VCaP (cell line): Measurements from ENCODE around the gene PNPLA5.

Experiments used
- H3K27ac ChIP-seq: fragments of 450-650 bp; 2 replicates; pipeline ENCODE4 v1.5.1; 2017
- TF ChIP-seq, protein P1 (sequence below): fragments of 450-650 bp; conservative IDR thresholded peaks from 2 replicates; pipeline ENCODE4 v1.5.1; 2017; ENCODE audit warnings: mild to moderate bottlenecking, moderate library complexity

PNPLA5 gene

DNA sequence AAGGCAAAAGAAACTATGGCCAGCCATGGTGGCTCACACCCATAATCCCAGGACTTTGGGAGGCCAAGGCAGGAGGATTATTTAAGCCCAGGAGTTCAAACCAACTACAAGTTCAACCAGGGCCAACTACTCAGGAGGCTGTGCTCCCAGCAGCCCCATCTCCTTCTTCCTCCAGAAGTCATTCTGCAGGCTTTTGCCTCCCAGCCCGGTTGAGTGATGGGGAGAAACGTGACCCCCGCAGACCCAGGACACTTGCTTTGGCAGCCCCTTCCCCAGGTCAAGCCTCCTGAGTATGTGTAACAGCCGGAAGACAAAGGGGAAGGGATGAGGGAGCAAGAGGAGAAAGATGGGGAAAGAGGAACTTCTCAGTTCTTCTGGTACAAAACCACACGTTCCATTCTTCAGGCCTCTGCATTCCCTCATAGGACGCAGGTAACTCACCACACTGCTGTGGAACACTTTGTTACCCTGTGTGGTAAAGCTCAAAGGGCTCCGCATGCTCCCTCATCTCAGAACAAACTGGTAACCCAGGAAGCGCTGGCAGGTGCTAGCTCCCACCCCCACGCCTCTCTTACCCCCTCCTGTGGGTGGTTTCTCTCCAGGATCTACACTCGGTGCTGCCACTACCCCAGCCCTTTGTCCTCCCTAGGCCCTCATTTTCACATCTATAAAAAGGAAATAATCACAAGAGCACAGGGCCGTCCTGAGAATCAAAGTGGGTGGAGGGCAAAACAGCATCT is 33.5 kb downstream of the PNPLA5 start:
- TF ChIP-seq, protein P1, sequence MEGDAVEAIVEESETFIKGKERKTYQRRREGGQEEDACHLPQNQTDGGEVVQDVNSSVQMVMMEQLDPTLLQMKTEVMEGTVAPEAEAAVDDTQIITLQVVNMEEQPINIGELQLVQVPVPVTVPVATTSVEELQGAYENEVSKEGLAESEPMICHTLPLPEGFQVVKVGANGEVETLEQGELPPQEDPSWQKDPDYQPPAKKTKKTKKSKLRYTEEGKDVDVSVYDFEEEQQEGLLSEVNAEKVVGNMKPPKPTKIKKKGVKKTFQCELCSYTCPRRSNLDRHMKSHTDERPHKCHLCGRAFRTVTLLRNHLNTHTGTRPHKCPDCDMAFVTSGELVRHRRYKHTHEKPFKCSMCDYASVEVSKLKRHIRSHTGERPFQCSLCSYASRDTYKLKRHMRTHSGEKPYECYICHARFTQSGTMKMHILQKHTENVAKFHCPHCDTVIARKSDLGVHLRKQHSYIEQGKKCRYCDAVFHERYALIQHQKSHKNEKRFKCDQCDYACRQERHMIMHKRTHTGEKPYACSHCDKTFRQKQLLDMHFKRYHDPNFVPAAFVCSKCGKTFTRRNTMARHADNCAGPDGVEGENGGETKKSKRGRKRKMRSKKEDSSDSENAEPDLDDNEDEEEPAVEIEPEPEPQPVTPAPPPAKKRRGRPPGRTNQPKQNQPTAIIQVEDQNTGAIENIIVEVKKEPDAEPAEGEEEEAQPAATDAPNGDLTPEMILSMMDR, result no peak
- no peak overlapping the region for H3K27ac ChIP-seq

DNA sequence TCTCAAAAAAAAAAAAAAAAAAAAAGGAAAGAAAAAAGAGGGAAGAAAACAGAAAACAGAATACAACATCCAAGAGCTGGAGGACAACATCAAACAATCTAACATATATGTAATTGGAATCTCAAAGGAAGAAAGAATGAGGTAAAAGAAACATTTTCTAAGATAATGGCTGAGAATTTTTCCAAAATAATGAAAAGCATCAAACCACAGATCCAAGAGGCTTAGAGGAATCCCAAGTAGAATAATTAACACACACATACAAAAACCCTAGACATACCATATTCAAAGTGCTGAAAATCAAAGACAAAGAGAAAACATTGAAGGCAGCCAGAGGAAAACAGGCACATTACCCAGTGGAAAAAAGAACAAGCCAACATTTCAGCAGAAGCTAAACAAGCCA is 34.4 kb downstream of the PNPLA5 start:
- H3K27ac ChIP-seq, result no peak overlapping the region
- TF ChIP-seq, protein P1, result no peak

DNA sequence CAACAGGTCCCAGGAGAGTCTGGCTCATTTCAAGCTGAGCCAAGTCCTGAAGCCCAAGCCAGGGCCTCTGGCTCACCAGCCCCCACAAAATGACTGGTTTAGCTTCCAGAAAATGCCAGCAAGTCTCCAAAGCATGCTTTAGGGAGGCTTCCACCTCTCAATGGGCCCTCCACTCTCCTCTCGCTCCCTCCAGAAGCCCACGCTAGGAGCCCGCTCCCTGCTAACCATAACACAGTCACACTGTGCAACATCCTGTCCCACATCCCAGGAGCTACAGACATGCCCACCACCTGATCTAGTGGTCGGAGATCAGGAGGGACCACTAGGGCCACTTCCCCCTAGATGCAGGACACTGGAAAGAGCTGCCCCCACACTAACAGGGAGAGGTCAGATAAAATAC is 36.4 kb downstream of the PNPLA5 start:
- TF ChIP-seq, protein P1, result no peak
- no peak overlapping the region for H3K27ac ChIP-seq

DNA sequence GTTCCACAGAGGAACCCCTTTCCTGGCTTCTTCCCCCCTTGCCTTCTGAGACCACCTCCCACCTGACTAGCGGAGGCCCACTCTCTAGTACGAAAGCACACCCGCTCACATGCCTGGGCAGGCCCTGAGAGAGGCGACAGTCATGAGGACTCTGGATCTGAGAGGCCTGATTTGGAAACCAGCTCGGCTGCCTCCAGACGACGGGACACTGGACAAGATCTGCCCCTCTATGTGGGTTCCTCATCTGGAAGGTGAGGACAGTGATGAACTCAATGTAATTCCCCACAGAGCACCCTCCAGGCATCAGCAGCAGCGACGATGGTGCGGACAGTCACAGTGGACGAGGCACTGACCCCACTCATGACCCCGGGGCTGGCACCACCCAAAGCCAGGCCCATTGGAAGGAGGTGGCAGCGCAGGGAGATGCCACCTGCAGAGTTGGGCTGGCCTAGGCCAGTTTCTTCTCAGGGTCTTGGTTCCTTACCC is 37.0 kb downstream of the PNPLA5 start:
- TF ChIP-seq, protein P1, result no peak
- H3K27ac ChIP-seq, result no peak overlapping the region

DNA sequence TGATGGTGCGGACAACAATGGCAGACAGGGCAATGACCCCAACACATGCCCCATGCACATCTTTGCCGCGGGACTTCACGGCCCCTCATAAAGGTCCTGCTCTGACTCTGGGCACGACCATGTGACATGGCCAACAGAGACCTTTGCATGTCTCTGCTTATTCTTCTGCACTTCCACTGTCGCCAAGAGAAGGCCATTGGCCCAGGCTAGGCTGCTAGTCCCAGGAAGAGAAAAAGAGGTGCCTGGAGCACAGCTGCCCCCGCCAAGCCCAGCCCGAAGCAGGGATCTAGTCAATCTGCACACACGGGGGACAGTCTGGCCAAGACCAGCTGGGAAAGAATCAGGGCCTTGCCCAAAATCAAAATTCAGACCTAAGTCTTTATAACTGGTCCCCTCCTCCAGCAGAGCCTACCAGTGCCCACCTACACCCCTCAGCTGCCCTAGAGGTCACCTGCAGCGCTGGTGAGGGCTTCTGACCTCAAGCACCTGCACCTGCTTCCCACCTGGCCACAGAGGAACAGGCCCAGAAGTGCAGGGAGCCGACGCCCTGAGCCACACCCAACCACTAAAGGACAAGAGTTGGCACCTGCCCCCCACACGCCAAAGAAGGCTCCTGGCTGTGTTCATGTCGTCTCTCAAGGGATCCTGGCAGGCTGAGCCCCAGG is 37.6 kb downstream of the PNPLA5 start:
- H3K27ac ChIP-seq, result no peak overlapping the region
- TF ChIP-seq, protein P1, result no peak

DNA sequence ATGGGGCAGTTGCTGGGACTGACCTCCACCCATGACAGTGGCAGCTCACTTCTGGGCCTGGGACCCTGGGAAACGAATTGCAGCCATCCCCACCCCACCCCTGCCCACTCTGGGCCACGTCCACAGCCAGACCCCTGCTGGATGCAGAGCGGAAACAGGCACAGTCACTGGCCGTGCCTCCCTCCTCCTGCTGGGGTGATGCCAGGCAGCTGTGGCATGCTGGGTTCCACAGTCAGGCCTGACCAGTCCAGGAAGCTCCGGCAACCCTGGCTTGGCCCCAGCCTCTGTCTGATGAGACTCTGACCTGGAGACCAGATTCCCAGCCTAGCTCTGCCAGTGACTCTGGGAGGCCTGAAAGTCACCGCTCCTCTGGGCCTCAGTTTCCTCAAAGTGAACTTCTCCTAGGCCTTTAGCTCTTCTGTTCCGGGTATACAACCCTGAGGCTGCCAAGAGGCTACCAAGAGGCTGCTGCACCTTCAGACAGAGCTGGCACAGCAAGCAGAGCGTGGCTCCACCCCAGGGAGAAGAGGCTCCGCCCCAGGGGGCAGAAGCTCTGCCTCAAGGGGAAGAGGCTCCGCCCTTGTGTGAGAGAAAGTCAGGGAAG is 38.4 kb downstream of the PNPLA5 start:
- TF ChIP-seq, protein P1, result no peak
- no peak overlapping the region for H3K27ac ChIP-seq

DNA sequence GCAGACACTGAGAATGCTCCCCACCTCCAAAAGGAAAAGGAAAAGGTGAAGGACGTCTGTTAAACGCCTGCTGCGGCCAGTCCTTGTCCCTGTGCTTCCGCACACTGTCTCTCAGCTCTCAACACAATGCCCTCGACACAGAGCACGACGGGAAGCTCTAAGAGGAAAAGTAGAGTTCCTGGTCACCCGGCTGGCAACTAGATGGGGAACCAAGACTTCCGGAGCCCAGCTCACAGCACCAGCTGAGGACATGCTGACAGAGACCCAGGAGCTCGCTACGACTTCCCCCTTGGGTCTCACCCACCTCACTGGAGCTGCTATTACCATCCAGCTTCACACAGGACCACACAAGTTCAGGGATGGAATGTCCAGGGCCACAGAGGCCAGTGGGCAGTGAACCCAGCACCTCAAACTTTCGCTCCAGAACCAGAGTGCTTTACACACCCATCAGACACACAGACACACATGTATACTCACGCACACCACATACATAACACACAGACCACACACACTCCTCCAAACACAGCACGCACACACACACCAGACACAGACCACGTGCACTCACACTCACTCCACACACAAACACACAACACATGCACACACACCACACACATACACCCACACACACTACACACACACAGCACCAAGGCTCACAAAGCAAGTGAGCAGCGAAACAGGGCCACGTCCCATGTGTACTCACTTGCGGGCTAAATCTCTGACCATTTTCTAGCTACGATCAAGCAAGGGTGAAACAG is 39.1 kb downstream of the PNPLA5 start:
- TF ChIP-seq, protein P1, result no peak
- no peak overlapping the region for H3K27ac ChIP-seq
